Measurements from ENCODE around the gene NECAB2.

Gene NECAB2

DNA sequence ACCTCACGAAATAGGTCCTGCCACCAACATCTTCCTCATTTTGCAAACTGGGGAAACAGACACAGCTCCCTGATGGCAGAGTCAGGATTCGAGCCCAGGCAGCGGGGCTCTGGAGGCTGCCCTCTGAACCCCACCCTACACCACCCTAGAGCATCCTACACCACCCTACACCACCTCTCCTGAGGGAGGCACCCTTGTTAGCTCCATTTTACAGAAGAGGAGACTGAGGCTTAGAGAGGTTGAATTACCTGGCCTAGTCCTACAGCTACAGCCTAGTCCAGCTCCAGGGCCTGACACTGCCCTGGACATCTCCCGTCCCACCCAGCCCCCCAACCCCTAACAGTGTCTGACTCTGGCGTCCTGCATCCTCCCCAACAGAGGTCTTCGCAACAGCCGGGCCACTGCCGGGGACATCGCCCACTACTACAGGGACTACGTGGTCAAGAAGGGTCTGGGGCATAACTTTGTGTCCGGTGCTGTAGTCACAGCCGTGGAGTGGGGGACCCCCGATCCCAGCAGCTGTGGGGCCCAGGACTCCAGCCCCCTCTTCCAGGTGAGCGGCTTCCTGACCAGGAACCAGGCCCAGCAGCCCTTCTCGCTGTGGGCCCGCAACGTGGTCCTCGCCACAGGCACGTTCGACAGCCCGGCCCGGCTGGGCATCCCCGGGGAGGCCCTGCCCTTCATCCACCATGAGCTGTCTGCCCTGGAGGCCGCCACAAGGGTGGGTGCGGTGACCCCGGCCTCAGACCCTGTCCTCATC, 3.2 kb upstream of the NECAB2 start:
- Mint-ChIP-seq H3K36me3 (ENCODE audit: low read depth) (no peaks in the 10 kb centered on the region), H3K4me3 (no peak overlapping the region), H3K4me1 (peaks cover 7% of the 10 kb centered on the region), H3K9me3 (no peaks in the 10 kb centered on the region), H3K27ac (no peak overlapping the region), H3K27me3 (peaks cover 13% of the 10 kb centered on the region)
- no peak for ATAC-seq
- no peak for DNase-seq

DNA sequence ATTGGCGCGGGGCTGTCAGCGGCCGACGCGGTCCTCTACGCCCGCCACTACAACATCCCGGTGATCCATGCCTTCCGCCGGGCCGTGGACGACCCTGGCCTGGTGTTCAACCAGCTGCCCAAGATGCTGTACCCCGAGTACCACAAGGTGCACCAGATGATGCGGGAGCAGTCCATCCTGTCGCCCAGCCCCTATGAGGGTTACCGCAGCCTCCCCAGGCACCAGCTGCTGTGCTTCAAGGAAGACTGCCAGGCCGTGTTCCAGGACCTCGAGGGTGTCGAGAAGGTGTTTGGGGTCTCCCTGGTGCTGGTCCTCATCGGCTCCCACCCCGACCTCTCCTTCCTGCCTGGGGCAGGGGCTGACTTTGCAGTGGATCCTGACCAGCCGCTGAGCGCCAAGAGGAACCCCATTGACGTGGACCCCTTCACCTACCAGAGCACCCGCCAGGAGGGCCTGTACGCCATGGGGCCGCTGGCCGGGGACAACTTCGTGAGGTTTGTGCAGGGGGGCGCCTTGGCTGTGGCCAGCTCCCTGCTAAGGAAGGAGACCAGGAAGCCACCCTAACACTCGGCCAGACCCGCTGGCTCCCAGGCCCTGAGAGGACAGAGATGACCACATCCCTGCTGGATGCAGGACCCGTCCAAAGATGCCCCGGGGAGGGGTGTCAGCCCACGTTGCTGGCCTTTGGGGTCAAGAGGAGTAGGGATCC, 2.4 kb upstream of the NECAB2 start:
- DNase-seq, result no peak
- peaks cover 7% of the 10 kb centered on the region for H3K4me1 Mint-ChIP-seq
- no peak overlapping the region for H3K27ac Mint-ChIP-seq
- H3K27me3 Mint-ChIP-seq, result peaks cover 19% of the 10 kb centered on the region
- H3K4me3 Mint-ChIP-seq, result no peak overlapping the region
- H3K9me3 Mint-ChIP-seq, result no peaks in the 10 kb centered on the region
- H3K36me3 Mint-ChIP-seq (ENCODE audit: low read depth), result no peaks in the 10 kb centered on the region
- ATAC-seq, result no peak

DNA sequence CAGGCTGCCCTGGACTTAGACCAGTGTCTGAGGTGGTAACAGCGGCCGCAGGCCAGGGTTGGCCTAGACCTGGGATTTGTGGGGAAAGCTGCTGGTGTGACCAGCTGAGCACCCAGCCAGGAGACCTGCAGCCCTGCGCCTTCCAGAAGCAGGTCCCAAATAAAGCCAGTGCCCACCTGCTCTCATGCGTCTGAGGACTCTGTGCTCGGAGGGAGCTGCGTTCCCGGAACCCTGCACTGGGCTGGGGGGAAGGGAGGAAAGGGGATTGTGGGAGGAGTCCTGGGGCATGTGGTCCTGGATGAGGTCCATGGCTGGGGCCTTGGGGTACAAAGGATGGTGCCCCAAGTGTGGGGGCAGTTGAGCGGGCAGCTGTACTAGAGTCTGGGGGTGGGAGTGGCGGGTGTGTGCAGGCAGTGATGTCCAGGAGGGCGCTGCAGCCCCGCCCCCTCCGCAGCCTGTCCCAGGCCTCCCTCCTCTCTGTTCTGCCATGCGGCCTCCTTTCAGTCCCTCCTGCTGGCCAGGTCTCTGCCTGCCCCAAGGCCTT, 1.8 kb upstream of the NECAB2 start:
- no peak for ATAC-seq
- H3K9me3 Mint-ChIP-seq, result no peaks in the 10 kb centered on the region
- H3K27ac Mint-ChIP-seq, result no peak overlapping the region
- H3K36me3 Mint-ChIP-seq (ENCODE audit: low read depth), result no peaks in the 10 kb centered on the region
- no peak for DNase-seq
- peaks cover 7% of the 10 kb centered on the region for H3K4me1 Mint-ChIP-seq
- H3K27me3 Mint-ChIP-seq, result peaks cover 21% of the 10 kb centered on the region
- H3K4me3 Mint-ChIP-seq, result no peak overlapping the region

DNA sequence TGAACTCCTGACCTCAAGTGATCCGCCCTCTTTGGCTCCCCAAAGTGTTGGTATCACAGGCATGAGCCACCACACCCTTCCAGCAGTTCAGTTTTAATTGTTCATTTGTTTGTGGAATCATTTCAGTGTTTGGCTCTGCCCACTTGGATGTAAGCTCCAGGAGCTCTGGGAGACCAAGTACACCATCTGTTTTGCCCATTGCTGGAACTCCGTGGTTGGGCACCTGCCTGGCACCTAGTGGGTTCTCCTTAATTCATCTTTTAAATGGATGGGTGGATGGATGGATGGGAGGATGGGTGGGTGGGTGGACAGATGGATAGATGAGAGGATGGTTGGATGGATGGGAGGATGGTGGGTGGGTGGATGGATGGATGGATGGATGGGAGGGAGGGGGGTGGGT, 953 bp upstream of the NECAB2 start:
- ATAC-seq (no peak), DNase-seq (no peak)
- peaks cover 7% of the 10 kb centered on the region for H3K4me1 Mint-ChIP-seq
- H3K4me3 Mint-ChIP-seq, result no peak overlapping the region
- peaks cover 26% of the 10 kb centered on the region for H3K27me3 Mint-ChIP-seq
- H3K36me3 Mint-ChIP-seq (ENCODE audit: low read depth), result no peaks in the 10 kb centered on the region
- H3K27ac Mint-ChIP-seq, result no peak overlapping the region
- H3K9me3 Mint-ChIP-seq, result no peaks in the 10 kb centered on the region

DNA sequence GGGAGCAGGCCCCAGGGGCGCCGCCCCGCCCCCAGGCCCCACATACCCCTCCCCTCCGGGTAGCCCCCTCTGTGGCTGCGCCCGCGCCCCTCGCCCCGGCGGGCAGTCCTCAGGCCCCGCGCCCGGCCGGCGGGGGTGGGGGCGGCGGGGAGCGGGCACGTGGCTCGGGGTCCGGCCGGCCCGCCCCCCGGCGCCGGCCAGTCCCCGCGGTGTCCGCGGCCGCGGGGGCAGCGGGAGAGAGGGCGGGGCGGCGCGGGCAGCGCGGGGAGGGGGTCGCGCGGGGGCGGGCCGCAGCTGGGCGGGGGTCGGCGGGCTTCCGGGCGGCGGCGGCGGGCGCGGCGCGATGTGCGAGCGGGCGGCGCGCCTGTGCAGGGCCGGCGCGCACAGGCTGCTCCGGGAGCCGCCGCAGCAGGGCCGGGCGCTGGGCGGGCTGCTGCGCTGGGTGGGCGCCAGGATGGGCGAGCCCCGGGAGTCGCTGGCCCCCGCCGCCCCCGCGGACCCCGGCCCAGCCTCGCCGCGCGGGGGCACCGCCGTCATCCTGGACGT, 335 bp downstream of the NECAB2 start:
- no peak for DNase-seq
- H3K27me3 Mint-ChIP-seq, result peaks cover 26% of the 10 kb centered on the region
- no peak for ATAC-seq
- H3K4me3 Mint-ChIP-seq, result no peak overlapping the region
- H3K27ac Mint-ChIP-seq, result no peak overlapping the region
- H3K4me1 Mint-ChIP-seq, result peaks cover 7% of the 10 kb centered on the region
- no peaks in the 10 kb centered on the region for H3K36me3 Mint-ChIP-seq (ENCODE audit: low read depth)
- H3K9me3 Mint-ChIP-seq, result no peaks in the 10 kb centered on the region

DNA sequence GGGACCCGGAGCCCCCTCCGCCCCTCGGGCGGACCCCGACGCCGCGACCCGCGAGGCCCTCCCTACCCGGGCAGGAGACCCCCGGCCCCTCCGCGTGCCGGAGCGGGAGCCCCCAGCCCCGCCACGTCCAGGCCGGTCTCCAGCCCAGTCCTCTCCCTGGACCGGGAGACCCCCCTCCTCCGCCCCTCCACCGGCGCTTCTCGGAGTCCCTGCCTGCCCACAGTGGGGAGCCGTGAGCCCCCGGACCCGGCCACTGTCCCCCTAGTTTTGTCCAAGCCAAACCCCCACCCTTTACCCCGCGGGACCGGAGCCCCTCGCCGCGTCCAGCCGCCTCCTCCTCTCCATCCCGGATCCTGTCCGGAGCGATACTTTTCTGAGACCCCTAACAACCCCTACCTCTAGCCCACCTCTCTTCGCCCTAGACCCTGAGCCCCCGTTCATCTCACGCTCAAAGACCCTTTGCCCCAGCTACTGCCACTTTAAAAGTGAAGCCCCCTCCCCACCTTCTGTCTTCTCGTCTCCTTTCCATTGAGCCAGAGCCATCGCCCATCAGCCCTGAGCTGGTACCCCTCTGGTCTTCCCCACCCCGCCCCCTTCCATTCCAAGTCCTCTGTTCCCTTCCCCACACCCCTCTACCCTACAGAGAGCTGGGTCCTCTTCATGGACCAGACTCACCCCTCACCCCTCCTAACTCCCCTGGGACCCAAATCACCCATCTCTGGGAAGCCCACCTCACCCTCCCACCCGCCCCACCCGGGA, 1.0 kb downstream of the NECAB2 start:
- ATAC-seq (no peak), DNase-seq (no peak)
- no peaks in the 10 kb centered on the region for H3K9me3 Mint-ChIP-seq
- peaks cover 5% of the 10 kb centered on the region for H3K4me1 Mint-ChIP-seq
- peaks cover 26% of the 10 kb centered on the region for H3K27me3 Mint-ChIP-seq
- H3K27ac Mint-ChIP-seq, result no peak overlapping the region
- H3K36me3 Mint-ChIP-seq (ENCODE audit: low read depth), result no peaks in the 10 kb centered on the region
- no peak overlapping the region for H3K4me3 Mint-ChIP-seq

DNA sequence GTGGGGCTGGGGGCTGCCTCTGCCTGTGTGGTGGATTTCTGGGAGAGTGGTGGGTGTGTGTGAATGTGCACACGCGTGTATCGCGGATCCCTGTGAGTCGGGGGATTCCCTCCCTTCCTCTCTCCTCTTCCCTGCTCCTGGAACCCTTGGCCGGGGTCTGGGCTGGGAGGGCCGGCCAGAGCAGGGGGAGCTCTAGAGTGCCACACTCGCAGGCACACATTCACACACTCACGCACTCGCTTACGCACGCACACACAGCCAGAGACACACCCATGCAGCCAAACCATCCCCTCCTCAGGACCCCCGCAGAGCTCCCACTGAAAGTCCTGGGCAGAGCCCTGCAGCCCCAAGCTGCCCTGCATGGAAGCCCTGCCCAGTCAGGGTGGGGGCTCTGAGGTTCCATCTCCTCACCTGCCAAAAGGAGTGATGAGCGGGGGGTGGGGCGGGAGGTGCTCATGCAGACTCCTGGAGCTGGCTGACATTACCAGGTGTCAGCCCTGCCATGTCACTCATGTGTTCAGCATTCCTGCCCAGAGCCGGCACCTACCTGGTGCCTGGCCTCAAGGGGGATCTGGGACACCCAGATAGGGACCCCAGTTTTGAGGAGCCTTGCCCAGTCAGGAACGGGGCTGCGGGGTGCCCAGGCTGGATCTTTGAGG, 1.9 kb downstream of the NECAB2 start:
- DNase-seq (no peak), ATAC-seq (no peak)
- H3K27ac Mint-ChIP-seq, result no peak overlapping the region
- peaks cover 5% of the 10 kb centered on the region for H3K4me1 Mint-ChIP-seq
- no peaks in the 10 kb centered on the region for H3K36me3 Mint-ChIP-seq (ENCODE audit: low read depth)
- H3K4me3 Mint-ChIP-seq, result no peak overlapping the region
- peaks cover 26% of the 10 kb centered on the region for H3K27me3 Mint-ChIP-seq
- H3K9me3 Mint-ChIP-seq, result no peaks in the 10 kb centered on the region

DNA sequence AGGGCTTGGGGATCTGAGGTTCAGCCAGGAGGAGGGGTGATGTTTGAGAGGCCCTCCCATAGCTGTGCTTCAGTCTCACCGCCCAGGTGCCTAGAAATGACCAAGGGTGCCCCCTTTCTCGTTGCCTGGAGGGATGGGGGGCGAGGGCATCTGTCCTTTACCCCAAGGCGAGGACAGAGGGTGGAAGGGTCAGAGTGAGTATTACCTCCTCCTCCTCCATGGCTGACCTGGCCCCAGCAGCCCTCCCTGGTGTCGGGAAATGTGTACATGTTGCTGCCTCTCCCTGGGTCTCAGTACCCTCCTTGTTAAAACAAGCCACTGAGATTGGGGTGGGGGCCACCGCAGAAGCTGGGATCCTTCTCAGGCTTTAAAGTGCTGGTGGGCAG, 2.4 kb downstream of the NECAB2 start:
- no peak overlapping the region for H3K4me3 Mint-ChIP-seq

DNA sequence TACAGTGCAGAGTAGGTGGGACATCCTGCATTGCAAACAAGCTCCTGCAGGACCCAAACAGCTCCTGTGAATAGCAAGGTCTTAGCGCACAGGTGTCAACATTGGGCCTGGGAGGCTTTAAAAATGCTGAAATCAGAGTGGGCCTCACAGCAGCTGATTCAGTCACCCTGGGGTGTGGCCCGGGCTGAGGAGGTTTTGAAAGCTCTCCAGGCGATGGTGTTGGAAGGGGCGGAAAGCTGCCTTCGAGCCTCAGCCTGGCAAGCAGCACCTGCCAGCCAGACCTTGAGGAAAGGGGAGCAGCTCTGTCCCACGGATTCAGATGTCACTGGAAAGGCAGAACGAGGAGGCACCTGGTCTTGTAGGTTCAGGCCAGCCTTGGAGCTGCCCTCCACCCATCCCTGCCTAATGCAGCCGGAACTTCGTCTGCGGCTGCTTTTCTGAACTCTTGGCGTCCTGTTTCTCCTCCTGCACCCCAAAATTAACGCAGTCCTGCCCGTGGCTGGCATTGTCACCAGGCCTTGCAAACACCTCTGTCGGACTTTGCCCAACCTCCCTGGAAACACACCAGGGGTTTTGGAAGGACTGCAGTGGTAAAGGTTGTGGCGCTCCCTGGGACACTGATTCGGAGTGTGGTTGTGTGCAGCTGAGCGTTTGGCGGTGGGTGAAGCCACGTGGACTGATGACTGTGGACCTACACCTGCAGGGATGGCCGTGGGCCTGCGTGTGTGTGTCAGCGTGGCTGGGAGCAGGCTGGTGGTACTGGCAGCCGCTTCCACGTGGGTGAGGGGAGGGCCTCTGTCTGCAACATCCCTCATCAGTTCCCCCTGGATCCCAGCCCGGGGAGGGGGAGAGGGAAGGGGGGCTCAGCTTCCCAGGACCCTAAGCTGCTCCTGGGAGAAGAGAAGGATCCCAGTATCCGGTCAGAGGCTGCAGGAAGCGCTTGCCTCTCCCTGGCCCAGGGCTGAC, 3.4 kb downstream of the NECAB2 start:
- no peak for ATAC-seq
- no peak for DNase-seq
- Mint-ChIP-seq H3K9me3 (no peaks in the 10 kb centered on the region), H3K27ac (no peak overlapping the region), H3K36me3 (ENCODE audit: low read depth) (no peaks in the 10 kb centered on the region), H3K4me1 (peaks cover 5% of the 10 kb centered on the region), H3K4me3 (no peak overlapping the region), H3K27me3 (peaks cover 28% of the 10 kb centered on the region)

More for the DNA sequence above, 2.4 kb downstream of the NECAB2 start:
- Mint-ChIP-seq H3K4me1 (peaks cover 5% of the 10 kb centered on the region), H3K27me3 (peaks cover 27% of the 10 kb centered on the region), H3K9me3 (no peaks in the 10 kb centered on the region), H3K36me3 (ENCODE audit: low read depth) (no peaks in the 10 kb centered on the region), H3K27ac (no peak overlapping the region)
- ATAC-seq (no peak), DNase-seq (no peak)

DNA sequence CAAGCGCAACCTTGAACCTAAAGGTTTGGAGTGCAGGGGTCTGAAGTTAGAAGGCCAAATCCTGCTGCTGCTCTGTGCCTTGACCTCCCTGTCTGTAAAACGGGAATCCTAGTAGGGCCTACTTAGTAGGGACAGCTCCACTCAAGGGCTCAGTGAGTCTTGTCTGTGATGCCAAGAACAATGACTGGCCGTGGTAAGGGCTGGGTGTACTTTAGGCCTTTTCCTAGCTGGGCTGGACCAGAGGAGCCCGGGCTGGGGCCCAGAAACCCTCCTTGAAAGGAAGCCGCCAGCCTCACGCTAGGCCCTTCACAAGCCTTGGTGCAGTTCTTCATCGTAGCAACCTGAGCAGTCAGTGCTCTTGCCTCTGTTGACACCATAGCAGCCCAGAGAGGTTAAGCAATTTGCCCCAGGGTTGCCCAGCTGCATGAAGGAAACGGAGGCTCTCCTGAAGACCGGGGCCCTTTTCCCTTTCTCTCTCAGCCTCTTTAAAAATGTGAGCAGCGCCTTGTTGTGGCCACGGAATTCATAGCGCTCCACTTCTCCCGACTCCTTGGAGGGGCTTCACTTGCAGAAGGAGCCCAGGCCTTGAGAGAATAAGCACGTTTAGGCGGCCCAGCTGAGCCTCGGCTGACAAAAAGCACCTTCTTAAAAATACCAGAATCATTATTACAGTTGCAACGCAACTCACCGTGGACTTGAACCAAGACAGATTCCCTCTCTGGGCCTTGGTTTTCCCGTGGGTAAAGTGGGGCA, 4.4 kb downstream of the NECAB2 start:
- H3K4me3 Mint-ChIP-seq, result no peak overlapping the region
- H3K36me3 Mint-ChIP-seq (ENCODE audit: low read depth), result no peaks in the 10 kb centered on the region

DNA sequence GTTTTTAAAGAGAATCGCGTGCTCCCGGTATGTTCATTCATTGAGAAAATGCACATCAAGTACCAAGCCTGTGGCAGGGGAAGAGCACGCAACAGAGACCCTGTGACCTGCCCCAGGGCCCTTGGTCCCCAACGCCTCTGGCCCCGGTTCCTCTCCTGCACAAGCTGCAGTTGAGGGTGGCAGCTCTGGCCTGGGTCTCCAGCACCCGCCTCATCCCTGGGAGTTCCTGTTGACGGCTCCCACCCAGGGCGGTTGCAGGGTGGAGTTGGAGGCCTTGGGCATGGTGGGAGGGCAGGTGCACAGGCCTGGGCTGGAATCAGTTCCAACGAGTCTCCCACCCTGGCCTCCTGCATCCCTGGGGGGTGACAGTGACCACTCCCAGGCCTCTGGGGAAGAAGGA, 5.0 kb downstream of the NECAB2 start:
- Mint-ChIP-seq H3K4me1 (peaks cover 3% of the 10 kb centered on the region), H3K27me3 (peaks cover 22% of the 10 kb centered on the region), H3K4me3 (no peak overlapping the region), H3K36me3 (ENCODE audit: low read depth) (no peaks in the 10 kb centered on the region), H3K9me3 (no peaks in the 10 kb centered on the region), H3K27ac (no peak overlapping the region)
- ATAC-seq (no peak), DNase-seq (no peak)

More for the DNA sequence above, 4.4 kb downstream of the NECAB2 start:
- Mint-ChIP-seq H3K27me3 (peaks cover 25% of the 10 kb centered on the region), H3K4me1 (peaks cover 5% of the 10 kb centered on the region), H3K27ac (no peak overlapping the region), H3K9me3 (no peaks in the 10 kb centered on the region)
- DNase-seq, result no peak
- no peak for ATAC-seq

DNA sequence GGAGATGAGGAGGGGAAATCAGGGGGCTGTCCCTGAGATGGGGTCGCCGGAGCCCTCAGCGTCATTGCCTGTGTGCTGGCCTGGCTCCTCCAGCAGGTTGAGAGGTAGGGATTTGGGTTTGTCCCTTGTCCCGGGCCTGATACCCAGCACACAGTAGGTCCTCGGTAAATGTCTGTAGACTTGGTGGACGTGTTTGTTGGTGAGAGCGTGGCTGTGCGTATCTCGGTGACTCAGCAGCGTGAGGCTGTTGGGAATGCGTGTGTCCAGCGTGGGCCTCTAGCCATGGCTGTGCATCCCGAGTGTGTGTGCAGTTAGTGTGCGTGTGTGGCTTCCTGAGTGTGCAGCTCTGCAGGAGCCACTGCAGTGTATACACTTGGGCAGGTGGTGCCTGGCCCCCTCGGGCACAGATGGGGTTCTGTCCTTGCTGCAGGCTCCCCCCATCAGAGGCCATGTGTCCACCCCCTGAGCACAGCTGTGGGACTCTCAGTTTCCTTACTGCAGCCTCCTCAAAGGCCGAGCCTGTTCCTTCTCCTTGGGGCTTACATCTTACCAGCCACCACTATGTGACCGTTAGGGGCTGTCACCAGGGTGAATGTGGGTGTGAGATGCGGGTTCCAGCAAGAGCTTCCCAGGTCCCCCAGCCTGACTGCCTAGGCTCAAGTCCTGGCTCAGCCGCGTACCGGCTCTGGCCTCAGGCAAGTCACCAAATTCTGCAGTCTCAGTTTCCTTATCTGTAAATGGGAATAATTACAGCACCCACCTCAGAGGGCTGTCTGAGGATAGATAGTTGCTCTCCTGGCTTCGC, 5.7 kb downstream of the NECAB2 start:
- Mint-ChIP-seq H3K36me3 (ENCODE audit: low read depth) (no peaks in the 10 kb centered on the region), H3K4me1 (peaks cover 3% of the 10 kb centered on the region), H3K9me3 (peaks cover 2% of the 10 kb centered on the region), H3K27ac (no peak overlapping the region), H3K27me3 (peaks cover 22% of the 10 kb centered on the region), H3K4me3 (no peak overlapping the region)
- DNase-seq (no peak), ATAC-seq (no peak)

All from activated naive CD8-positive, alpha-beta T cell treated with anti-CD3 and anti-CD28 coated beads, Interleukin-2, amount 50 U/mL, for 24 hours (primary cell).